ENCODE measurements around the gene CNNM2. TPM values are rescaled to one million over a fixed set of nuclear protein-coding genes. Genes with fewer than 3 reads are reported as not detected.

Gene CNNM2
- total and polyA plus RNA-seq, 2 donors (not counting 1 experiment from before 2014, with no cell fraction given) = 6.6 to 21.6 TPM

- no peaks in the 10 kb centered on the region for H3K36me3 ChIP-seq (replicated peaks in 1 of 2; ENCODE audit: control extremely low read depth in 1 of 2, control insufficient read depth in 1 of 2, extremely low read depth in 1 of 2, insufficient read depth in 2 of 2, low read length in 1 of 2)
- H3K9ac ChIP-seq (ENCODE audit: low read length) = no peak overlapping the region
- peak overlapping the region in 1 of 2 donors; percentile 12 for H3K27ac ChIP-seq (ENCODE audit: low read length in 2 of 2)
- POLR2A ChIA-PET = no interaction called here
- H4K20me1 ChIP-seq (ENCODE audit: control insufficient read depth, insufficient read depth, low read length, poor library complexity, severe bottlenecking) = no peaks in the 10 kb centered on the region
- no peak overlapping the region for H2AFZ ChIP-seq (ENCODE audit: insufficient read depth, low read depth, low read length, poor library complexity, severe bottlenecking)
- peaks cover 0 to 6% (median 2%) of the 10 kb centered on the region in 3 donors for H3K9me3 ChIP-seq (ENCODE audit: control extremely low read depth in 1 of 3, control insufficient read depth in 2 of 3, insufficient read depth in 1 of 3, low read length in 2 of 3)
- TF ChIP-seq EZH2 (IDR thresholded peaks at IDR 0.05; ENCODE audit: borderline replicate concordance, insufficient read depth, low read depth, low read length, poor library complexity, severe bottlenecking) = no peak
- CTCF ChIA-PET = no interaction called here
- no peak overlapping the region for H3K4me3 ChIP-seq (ENCODE audit: control extremely low read depth in 1 of 5, extremely low read depth in 1 of 5, insufficient read depth in 1 of 5, low read depth in 2 of 5, low read length in 4 of 5)
- Mint-ChIP-seq H3K4me1 (peaks cover 3% of the 10 kb centered on the region), H3K9me3 (ENCODE audit: insufficient read depth) (no peaks in the 10 kb centered on the region), H3K4me3 (no peak overlapping the region), H3K27ac (peak overlapping the region; percentile 67), H3K27me3 (no peaks in the 10 kb centered on the region)
- no peaks in the 10 kb centered on the region for H3K79me2 ChIP-seq (ENCODE audit: control insufficient read depth, insufficient read depth, low read length)
- no peak overlapping the region for H3K4me2 ChIP-seq (replicated peaks; ENCODE audit: low read depth, low read length, poor library complexity, severe bottlenecking)
- 43% methylated on average over 2 of the region's 5 CpGs for WGBS (ENCODE audit: insufficient coverage)
- intact Hi-C loops (cut with micrococcal nuclease) = no loop called here
- ATAC-seq (ENCODE audit: low read depth) = no peak
- no peaks in the 10 kb centered on the region for H3K27me3 ChIP-seq (replicated peaks in 1 of 4; ENCODE audit: control extremely low read depth in 1 of 4, control insufficient read depth in 3 of 4, insufficient read depth in 4 of 4, low read length in 3 of 4)
- H3K4me1 ChIP-seq (ENCODE audit: control insufficient read depth in 2 of 2, insufficient read depth in 2 of 2, low read length in 2 of 2) = no peaks in the 10 kb centered on the region
- DNase-seq = no peak
Observed at GRCh38 chr10:102994531-102995295, 76.6 kb downstream of the CNNM2 start.

- no peak overlapping the region for H3K27ac ChIP-seq (ENCODE audit: low read length in 2 of 2)
- intact Hi-C loops (cut with micrococcal nuclease) = no loop called here
- H3K9me3 ChIP-seq (ENCODE audit: control extremely low read depth in 1 of 3, control insufficient read depth in 2 of 3, insufficient read depth in 1 of 3, low read length in 2 of 3) = peaks cover 0 to 6% (median 2%) of the 10 kb centered on the region in 3 donors
- H3K27me3 ChIP-seq (replicated peaks in 1 of 4; ENCODE audit: control extremely low read depth in 1 of 4, control insufficient read depth in 3 of 4, insufficient read depth in 4 of 4, low read length in 3 of 4) = no peaks in the 10 kb centered on the region
- TF ChIP-seq CTCF (IDR thresholded peaks at IDR 0.05) (no peak), EZH2 (IDR thresholded peaks at IDR 0.05; ENCODE audit: borderline replicate concordance, insufficient read depth, low read depth, low read length, poor library complexity, severe bottlenecking) (no peak)
- H2AFZ ChIP-seq (ENCODE audit: insufficient read depth, low read depth, low read length, poor library complexity, severe bottlenecking) = no peak overlapping the region
- no peaks in the 10 kb centered on the region for H3K4me1 ChIP-seq (ENCODE audit: control insufficient read depth in 2 of 2, insufficient read depth in 2 of 2, low read length in 2 of 2)
- no peaks in the 10 kb centered on the region for H3K27me3 Mint-ChIP-seq
- DNase-seq = no peak
- H3K9ac ChIP-seq (ENCODE audit: low read length) = no peak overlapping the region
- ChIA-PET CTCF (interaction anchor here (1.2 kb wide), 1 partner anchor 9 kb away, joined by 3 read pairs; no protein-coding TSS in a partner anchor), POLR2A (no interaction called here)
- no peaks in the 10 kb centered on the region for H3K9me3 Mint-ChIP-seq (ENCODE audit: insufficient read depth)
- H3K4me3 ChIP-seq (ENCODE audit: control extremely low read depth in 1 of 5, extremely low read depth in 1 of 5, insufficient read depth in 1 of 5, low read depth in 2 of 5, low read length in 4 of 5) = no peak overlapping the region
- H3K4me1 Mint-ChIP-seq = peaks cover 3% of the 10 kb centered on the region
- no peaks in the 10 kb centered on the region for H4K20me1 ChIP-seq (ENCODE audit: control insufficient read depth, insufficient read depth, low read length, poor library complexity, severe bottlenecking)
- no peak for ATAC-seq (ENCODE audit: low read depth)
- H3K4me3 Mint-ChIP-seq = no peak overlapping the region
- H3K27ac Mint-ChIP-seq = no peak overlapping the region
- no peak overlapping the region for H3K4me2 ChIP-seq (replicated peaks; ENCODE audit: low read depth, low read length, poor library complexity, severe bottlenecking)
- no peaks in the 10 kb centered on the region for H3K36me3 ChIP-seq (replicated peaks in 1 of 2; ENCODE audit: control extremely low read depth in 1 of 2, control insufficient read depth in 1 of 2, extremely low read depth in 1 of 2, insufficient read depth in 2 of 2, low read length in 1 of 2)
- H3K79me2 ChIP-seq (ENCODE audit: control insufficient read depth, insufficient read depth, low read length) = no peaks in the 10 kb centered on the region
Observed at GRCh38 chr10:102996876-102997275, 78.8 kb downstream of the CNNM2 start.
